ENCODE measurements around the gene METTL25B. TPM values are rescaled to one million over a fixed set of nuclear protein-coding genes. Genes with fewer than 3 reads are reported as not detected.
A peak's percentile ranks its signal among the peaks of the same experiment; 100 is the strongest.

METTL25B gene
- total and polyA plus RNA-seq, 2 experiments from 2014 or later: 18.3 to 21.1 TPM

DNA sequence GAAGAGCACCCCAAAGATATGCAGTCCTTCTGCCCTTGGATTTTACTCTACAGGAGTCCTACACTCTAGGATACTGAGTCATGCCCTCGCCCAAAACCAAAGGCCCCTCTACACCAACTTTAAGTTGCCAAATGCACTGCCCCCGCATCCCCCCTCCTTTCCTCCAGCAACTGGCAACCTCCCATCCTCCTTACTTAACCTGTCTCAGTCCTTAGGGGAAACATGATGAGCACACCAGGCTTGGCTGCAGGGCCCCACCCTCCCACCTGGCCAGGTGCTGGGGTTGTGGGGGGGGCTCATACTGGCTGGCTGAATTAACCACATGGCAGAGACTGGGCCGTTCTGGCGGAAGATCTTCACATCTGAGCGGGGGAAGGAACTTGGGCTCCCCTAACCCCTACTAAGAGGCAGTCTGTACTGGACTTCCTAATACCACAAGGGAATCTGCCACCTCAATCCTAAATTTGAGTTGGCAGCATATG lies 22.0 kb downstream of the METTL25B start:
- Mint-ChIP-seq H3K4me3 (peak overlapping the region; percentile 89), H3K27ac (peak overlapping the region; percentile 97), H3K9me3 (no peaks in the 10 kb centered on the region; the same call in 1 of the 3 replicates), H3K36me3 (ENCODE audit: low read depth) (peaks cover 30% of the 10 kb centered on the region), H3K4me1 (peaks cover 53% of the 10 kb centered on the region), H3K27me3 (ENCODE audit: insufficient read depth, low read depth, poor library complexity) (peaks cover 23% of the 10 kb centered on the region)
- Histone ChIP-seq H3K36me3 (ENCODE audit: insufficient read depth) (no peaks in the 10 kb centered on the region), H3K4me1 (ENCODE audit: insufficient read depth) (peaks cover 51% of the 10 kb centered on the region), H3K27me3 (ENCODE audit: insufficient read depth) (no peaks in the 10 kb centered on the region), H3K27ac (ENCODE audit: low read depth) (0 out of 2 replicates have a peak overlapping the region, but pooled peaks have one; percentile 66), H3K9me2 (ENCODE audit: insufficient read depth) (no peaks in the 10 kb centered on the region), H3K79me2 (replicated peaks; ENCODE audit: insufficient read depth) (peaks cover 69% of the 10 kb centered on the region), H3K4me3 (peak overlapping the region; percentile 99), H4K20me1 (replicated peaks; ENCODE audit: insufficient read depth) (peaks cover 16% of the 10 kb centered on the region), H2AFZ (no peak overlapping the region), H3K4me2 (peak overlapping the region; percentile 100), H3F3A (replicated peaks; ENCODE audit: low read depth) (peaks cover 40% of the 10 kb centered on the region)
- no peak for ATAC-seq
- TF ChIP-seq POLR2AphosphoS5 (IDR thresholded peaks at IDR 0.05; ENCODE audit: low read depth) (peak; percentile 25; the same call in 1 of the 2 replicates), EZH2phosphoT487 (IDR thresholded peaks at IDR 0.05; ENCODE audit: unreplicated experiment) (no peak)
- DNase-seq (ENCODE audit: low spot score): peak; percentile 31

DNA sequence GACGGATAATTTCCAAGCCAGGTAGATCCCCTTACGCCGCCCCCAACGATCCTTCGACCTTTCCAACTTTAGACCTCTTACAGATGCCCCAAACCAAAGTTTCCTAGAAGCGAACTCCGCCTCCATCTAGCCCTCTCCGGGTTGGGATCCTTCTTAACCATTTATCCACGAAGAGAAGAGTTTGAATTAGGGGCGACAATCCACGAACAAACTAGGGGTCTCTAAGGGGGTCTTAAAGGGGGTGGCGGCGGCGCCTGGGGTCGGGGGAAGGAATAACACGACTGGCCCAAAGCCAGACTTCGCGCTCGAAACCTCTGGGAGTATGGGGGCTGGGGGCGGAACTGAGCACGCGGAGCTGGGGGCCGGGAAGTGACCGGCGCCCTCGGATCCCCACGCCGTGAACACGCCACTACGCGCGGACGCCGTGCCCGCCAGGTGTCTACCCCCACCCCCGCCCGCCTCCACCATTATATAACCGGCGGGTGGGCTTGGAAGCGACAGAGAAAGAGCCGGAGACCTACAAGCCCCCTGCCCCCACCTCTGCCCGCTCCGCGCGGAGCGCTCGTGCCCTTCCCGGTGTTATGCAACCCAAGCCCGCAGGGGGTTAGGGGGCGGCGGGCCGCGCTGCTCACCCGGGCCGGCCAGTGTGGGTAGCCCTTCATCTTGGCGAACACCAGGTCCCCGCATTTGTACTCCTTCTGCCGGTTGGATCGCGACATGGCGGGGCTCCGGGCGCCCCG lies 22.6 kb downstream of the METTL25B start:
- Histone ChIP-seq H3K9me2 (ENCODE audit: insufficient read depth) (no peaks in the 10 kb centered on the region), H3K4me1 (ENCODE audit: insufficient read depth) (peaks cover 45% of the 10 kb centered on the region), H2AFZ (0 out of 2 replicates have a peak overlapping the region, but pooled peaks have one; percentile 38), H4K20me1 (replicated peaks; ENCODE audit: insufficient read depth) (peaks cover 10% of the 10 kb centered on the region), H3K36me3 (ENCODE audit: insufficient read depth) (no peaks in the 10 kb centered on the region), H3F3A (replicated peaks; ENCODE audit: low read depth) (peaks cover 35% of the 10 kb centered on the region), H3K27ac (ENCODE audit: low read depth) (peak overlapping the region; percentile 66; the same call in 1 of the 2 replicates), H3K27me3 (ENCODE audit: insufficient read depth) (no peaks in the 10 kb centered on the region), H3K79me2 (replicated peaks; ENCODE audit: insufficient read depth) (peaks cover 63% of the 10 kb centered on the region), H3K4me3 (peak overlapping the region; percentile 99), H3K4me2 (peak overlapping the region; percentile 100)
- Mint-ChIP-seq H3K9me3 (no peaks in the 10 kb centered on the region; the same call in 1 of the 3 replicates), H3K36me3 (ENCODE audit: low read depth) (peaks cover 24% of the 10 kb centered on the region), H3K27ac (peak overlapping the region; percentile 97), H3K4me3 (peak overlapping the region; percentile 89), H3K27me3 (ENCODE audit: insufficient read depth, low read depth, poor library complexity) (peaks cover 19% of the 10 kb centered on the region), H3K4me1 (peaks cover 47% of the 10 kb centered on the region)
- DNase-seq (ENCODE audit: low spot score) (peak; percentile 73), ATAC-seq (peak; percentile 5)
- no peak for TF ChIP-seq CREB1 (CRISPR knock-in tag; IDR thresholded peaks at IDR 0.05; ENCODE audit: low read depth)
- TF ChIP-seq, protein P1, sequence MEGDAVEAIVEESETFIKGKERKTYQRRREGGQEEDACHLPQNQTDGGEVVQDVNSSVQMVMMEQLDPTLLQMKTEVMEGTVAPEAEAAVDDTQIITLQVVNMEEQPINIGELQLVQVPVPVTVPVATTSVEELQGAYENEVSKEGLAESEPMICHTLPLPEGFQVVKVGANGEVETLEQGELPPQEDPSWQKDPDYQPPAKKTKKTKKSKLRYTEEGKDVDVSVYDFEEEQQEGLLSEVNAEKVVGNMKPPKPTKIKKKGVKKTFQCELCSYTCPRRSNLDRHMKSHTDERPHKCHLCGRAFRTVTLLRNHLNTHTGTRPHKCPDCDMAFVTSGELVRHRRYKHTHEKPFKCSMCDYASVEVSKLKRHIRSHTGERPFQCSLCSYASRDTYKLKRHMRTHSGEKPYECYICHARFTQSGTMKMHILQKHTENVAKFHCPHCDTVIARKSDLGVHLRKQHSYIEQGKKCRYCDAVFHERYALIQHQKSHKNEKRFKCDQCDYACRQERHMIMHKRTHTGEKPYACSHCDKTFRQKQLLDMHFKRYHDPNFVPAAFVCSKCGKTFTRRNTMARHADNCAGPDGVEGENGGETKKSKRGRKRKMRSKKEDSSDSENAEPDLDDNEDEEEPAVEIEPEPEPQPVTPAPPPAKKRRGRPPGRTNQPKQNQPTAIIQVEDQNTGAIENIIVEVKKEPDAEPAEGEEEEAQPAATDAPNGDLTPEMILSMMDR (conservative IDR thresholded peaks at IDR 0.05; ENCODE audit: low read depth in 2 of 2): no peak
- TF ChIP-seq POLR2AphosphoS5 (IDR thresholded peaks at IDR 0.05; ENCODE audit: low read depth): no peak
- TF ChIP-seq STAT1 (IDR thresholded peaks at IDR 0.05; ENCODE audit: unreplicated experiment): no peak
- no peak for TF ChIP-seq ZNF462 (CRISPR knock-in tag; IDR thresholded peaks at IDR 0.05)
- TF ChIP-seq ZNF331 (CRISPR knock-in tag; IDR thresholded peaks at IDR 0.05; ENCODE audit: low read depth): no peak
- TF ChIP-seq REST (IDR thresholded peaks at IDR 0.05; ENCODE audit: unreplicated experiment): no peak

All from GM23338 (cell line).